ENCODE measurements around the gene EHBP1. TPM values are rescaled to one million over a fixed set of nuclear protein-coding genes. Genes with fewer than 3 reads are reported as not detected.

The EHBP1 gene
- total and polyA plus RNA-seq, 3 experiments from 2014 or later = 12.5 to 23.1 (median 22.7) TPM

DNA sequence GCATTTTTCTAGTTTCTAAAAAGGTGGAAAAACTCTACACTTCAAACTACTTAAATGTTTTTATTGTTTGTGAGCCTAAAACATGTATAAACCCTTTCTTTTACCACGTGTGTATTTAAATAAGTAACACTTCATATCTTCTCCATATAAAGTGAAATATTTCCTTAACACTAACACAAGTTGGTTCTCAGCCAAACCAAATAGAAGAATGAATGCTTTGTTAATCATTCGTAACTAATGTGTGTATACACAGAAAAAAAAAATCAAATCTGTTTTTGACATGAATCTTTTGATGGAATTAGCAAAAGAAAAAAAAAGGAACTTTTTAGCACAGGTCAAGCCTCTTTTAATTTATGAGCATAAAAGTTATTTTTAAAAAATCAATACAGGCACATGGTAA is 89.3 kb downstream of the EHBP1 start:
- Mint-ChIP-seq H3K4me1 (peaks cover 3 to 15% (median 12%) of the 10 kb centered on the region in 3 donors), H3K27me3 (no peaks in the 10 kb centered on the region), H3K36me3 (no peaks in the 10 kb centered on the region), H3K9me3 (no peaks in the 10 kb centered on the region), H3K27ac (no peak overlapping the region), H3K4me3 (no peak overlapping the region)
- Histone ChIP-seq H3K36me3 (ENCODE audit: insufficient read depth, low read length) (no peaks in the 10 kb centered on the region), H3K27me3 (ENCODE audit: insufficient read depth, low read length, poor library complexity, severe bottlenecking) (no peaks in the 10 kb centered on the region), H3K9me3 (ENCODE audit: low read length) (no peaks in the 10 kb centered on the region), H3K4me3 (ENCODE audit: low read length) (no peak overlapping the region), H3K27ac (ENCODE audit: low read depth, low read length) (no peak overlapping the region), H3K4me1 (ENCODE audit: insufficient read depth, low read length) (no peaks in the 10 kb centered on the region)
- CTCF ChIA-PET = no interaction called here
- no peak for DNase-seq
- POLR2A ChIA-PET = no interaction called here

DNA sequence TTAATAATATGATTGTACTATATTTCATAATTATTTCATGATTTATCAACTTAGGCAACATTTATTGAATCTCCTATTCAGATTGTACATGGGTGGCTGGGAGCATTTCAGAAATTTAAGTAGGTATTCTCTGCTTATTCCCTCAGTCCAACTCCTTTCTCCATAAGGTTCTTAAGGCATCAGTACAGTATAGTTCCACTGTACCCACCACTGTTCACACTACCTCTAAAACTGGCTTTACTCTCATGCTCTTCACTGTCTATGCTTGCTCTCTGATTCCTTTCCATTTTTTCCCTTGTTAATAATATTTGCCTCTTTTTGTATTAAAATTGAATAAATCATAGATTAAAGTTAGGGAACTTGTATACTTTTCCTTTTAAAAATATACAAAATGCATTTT is 89.8 kb downstream of the EHBP1 start:
- Mint-ChIP-seq H3K36me3 (no peaks in the 10 kb centered on the region), H3K27me3 (no peaks in the 10 kb centered on the region), H3K9me3 (no peaks in the 10 kb centered on the region), H3K4me1 (peaks cover 8 to 17% (median 16%) of the 10 kb centered on the region in 3 donors), H3K4me3 (no peak overlapping the region), H3K27ac (no peak overlapping the region)
- Histone ChIP-seq H3K4me3 (ENCODE audit: low read length) (no peak overlapping the region), H3K27me3 (ENCODE audit: insufficient read depth, low read length, poor library complexity, severe bottlenecking) (no peaks in the 10 kb centered on the region), H3K27ac (ENCODE audit: low read depth, low read length) (no peak overlapping the region), H3K9me3 (ENCODE audit: low read length) (no peaks in the 10 kb centered on the region), H3K4me1 (ENCODE audit: insufficient read depth, low read length) (no peaks in the 10 kb centered on the region), H3K36me3 (ENCODE audit: insufficient read depth, low read length) (no peaks in the 10 kb centered on the region)
- ChIA-PET POLR2A (no interaction called here), CTCF (no interaction called here)
- DNase-seq = no peak

DNA sequence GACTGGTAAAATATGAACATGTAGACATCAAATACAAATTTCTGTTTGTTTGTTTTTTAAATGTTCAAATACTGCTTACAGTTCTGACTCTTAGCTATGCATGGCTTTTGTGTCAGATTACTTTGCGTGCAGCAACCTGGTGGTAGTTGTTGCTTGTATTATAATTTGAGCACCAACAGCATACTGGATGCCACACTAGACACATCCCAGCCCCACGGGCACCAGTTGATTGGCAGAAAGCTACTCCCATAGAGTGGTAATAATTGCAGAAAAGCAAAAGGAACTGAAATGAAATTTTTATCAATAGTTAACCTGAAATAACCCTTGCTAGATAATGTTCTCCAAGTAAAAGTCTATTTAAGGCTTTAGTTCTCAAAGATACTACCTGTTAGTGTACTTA is 91.6 kb downstream of the EHBP1 start:
- H3K4me1 Mint-ChIP-seq = peaks cover 23 to 32% (median 28%) of the 10 kb centered on the region in 3 donors
- no peaks in the 10 kb centered on the region for H3K27me3 Mint-ChIP-seq
- H3K27ac Mint-ChIP-seq = no peak overlapping the region
- H3K4me1 ChIP-seq (ENCODE audit: insufficient read depth, low read length) = peaks cover 4% of the 10 kb centered on the region
- no peak overlapping the region for H3K4me3 ChIP-seq (ENCODE audit: low read length)
- ChIA-PET CTCF (no interaction called here), POLR2A (no interaction called here)
- no peak overlapping the region for H3K27ac ChIP-seq (ENCODE audit: low read depth, low read length)
- no peaks in the 10 kb centered on the region for H3K27me3 ChIP-seq (ENCODE audit: insufficient read depth, low read length, poor library complexity, severe bottlenecking)
- no peak overlapping the region for H3K4me3 Mint-ChIP-seq
- H3K36me3 ChIP-seq (ENCODE audit: insufficient read depth, low read length) = no peaks in the 10 kb centered on the region
- H3K9me3 Mint-ChIP-seq = no peaks in the 10 kb centered on the region
- DNase-seq = no peak
- peaks cover 0 to under 1% (median 0%) of the 10 kb centered on the region in 3 donors for H3K36me3 Mint-ChIP-seq
- H3K9me3 ChIP-seq (ENCODE audit: low read length) = no peaks in the 10 kb centered on the region

DNA sequence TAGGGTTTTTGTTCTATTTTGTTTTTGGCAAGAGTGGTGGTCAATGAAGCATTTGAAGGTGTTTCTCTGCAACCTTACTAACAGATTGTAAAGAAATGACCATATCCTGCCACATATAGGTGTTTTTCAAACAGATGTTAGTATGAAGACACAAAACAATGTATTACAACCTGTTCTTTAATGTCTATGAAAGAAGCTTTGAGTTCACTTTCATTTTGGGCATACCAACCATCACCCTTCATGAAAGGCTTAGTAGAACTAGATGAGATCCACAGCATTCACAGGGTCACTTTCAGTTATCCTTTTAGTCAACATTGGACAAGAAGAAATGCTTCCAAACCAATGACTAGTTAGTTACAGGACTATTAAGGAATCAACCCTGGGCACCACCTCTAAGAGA is 95.1 kb downstream of the EHBP1 start:
- peak overlapping the region in 1 of 7 donors; percentile 48 for H3K4me3 Mint-ChIP-seq
- CTCF ChIA-PET = no interaction called here
- H3K9me3 Mint-ChIP-seq = no peaks in the 10 kb centered on the region

DNA sequence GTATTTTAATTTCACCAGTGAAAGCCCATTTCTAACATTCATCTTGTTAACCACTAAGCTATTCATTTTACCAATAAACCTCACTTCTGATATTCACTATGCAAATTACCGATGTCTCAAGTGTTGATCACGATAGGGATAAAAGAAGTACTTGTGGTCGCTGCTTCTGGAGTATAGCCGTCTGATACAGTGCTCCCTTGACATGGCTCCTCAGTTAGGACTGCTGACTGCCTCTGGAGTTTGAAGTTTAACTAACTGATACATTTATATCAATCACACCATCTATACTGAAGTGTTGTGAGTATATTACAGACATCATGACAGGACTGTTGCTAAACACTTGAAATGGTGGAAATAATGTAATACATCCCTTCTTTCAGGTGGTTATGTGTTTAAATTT is 95.6 kb downstream of the EHBP1 start:
- Histone ChIP-seq H3K36me3 (ENCODE audit: insufficient read depth, low read length) (no peaks in the 10 kb centered on the region), H3K4me3 (ENCODE audit: low read length) (no peak overlapping the region), H3K27ac (ENCODE audit: low read depth, low read length) (no peak overlapping the region), H3K9me3 (ENCODE audit: low read length) (no peaks in the 10 kb centered on the region), H3K4me1 (ENCODE audit: insufficient read depth, low read length) (peaks cover 4% of the 10 kb centered on the region), H3K27me3 (ENCODE audit: insufficient read depth, low read length, poor library complexity, severe bottlenecking) (no peaks in the 10 kb centered on the region)
- no peaks in the 10 kb centered on the region for H3K9me3 Mint-ChIP-seq
- H3K36me3 Mint-ChIP-seq = peaks cover under 1 to 2% (median under 1%) of the 10 kb centered on the region in 3 donors
- peaks cover 25 to 32% (median 28%) of the 10 kb centered on the region in 3 donors for H3K4me1 Mint-ChIP-seq
- peak overlapping the region in 3 of 8 donors; percentile 56 to 78 (median 57) for H3K27ac Mint-ChIP-seq
- DNase-seq = no peak
- CTCF ChIA-PET = no interaction called here
- POLR2A ChIA-PET = no interaction called here
- peak overlapping the region; percentile 24 to 81 (median 63) for H3K4me3 Mint-ChIP-seq
- peaks cover 0 to under 1% of the 10 kb centered on the region in 2 donors for H3K27me3 Mint-ChIP-seq

More for the DNA sequence above, 95.1 kb downstream of the EHBP1 start:
- POLR2A ChIA-PET = no interaction called here
- peaks cover 0 to 2% (median 0%) of the 10 kb centered on the region in 3 donors for H3K36me3 Mint-ChIP-seq
- Histone ChIP-seq H3K36me3 (ENCODE audit: insufficient read depth, low read length) (no peaks in the 10 kb centered on the region), H3K4me3 (ENCODE audit: low read length) (no peak overlapping the region), H3K4me1 (ENCODE audit: insufficient read depth, low read length) (peaks cover 4% of the 10 kb centered on the region), H3K27ac (ENCODE audit: low read depth, low read length) (no peak overlapping the region), H3K27me3 (ENCODE audit: insufficient read depth, low read length, poor library complexity, severe bottlenecking) (no peaks in the 10 kb centered on the region), H3K9me3 (ENCODE audit: low read length) (no peaks in the 10 kb centered on the region)
- H3K27me3 Mint-ChIP-seq = no peaks in the 10 kb centered on the region
- peak overlapping the region in 1 of 8 donors; percentile 36 for H3K27ac Mint-ChIP-seq
- DNase-seq = no peak
- H3K4me1 Mint-ChIP-seq = peaks cover 25 to 32% (median 28%) of the 10 kb centered on the region in 3 donors

DNA sequence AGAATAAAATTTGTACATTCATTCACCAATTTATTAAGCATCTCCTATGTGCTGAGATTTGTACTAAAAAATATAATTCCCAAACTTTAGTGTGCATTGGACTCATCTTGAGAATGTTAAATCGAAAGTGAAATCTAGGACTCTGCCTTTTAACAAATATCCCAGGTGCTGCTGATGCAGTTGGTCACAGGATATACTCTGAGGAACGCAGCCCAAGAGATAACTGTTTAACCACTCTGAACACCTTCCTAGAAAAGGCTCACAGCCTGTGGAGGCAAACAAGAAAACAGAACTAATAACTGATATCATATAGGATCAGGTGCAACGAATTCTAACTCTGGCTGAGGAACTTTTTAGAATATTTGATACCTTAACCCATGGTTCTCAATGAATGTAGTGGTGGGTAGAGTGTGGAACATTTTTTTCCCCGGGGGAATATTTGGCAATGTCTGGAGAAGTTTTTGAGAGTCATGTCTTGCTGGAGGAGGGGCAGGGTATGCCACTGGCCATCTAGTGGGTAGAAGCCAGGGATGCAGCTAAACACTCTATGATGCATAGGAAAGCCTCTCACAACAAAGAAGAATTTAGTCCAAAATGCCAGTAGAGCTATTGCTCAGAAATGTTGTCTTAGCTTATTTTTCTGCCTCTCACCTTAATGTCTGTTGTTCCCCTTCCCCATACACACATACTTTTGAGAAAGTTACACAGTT is 96.5 kb downstream of the EHBP1 start:
- no peak for DNase-seq
- Mint-ChIP-seq H3K9me3 (no peaks in the 10 kb centered on the region), H3K36me3 (peaks cover 5 to 9% (median 6%) of the 10 kb centered on the region in 3 donors), H3K27ac (peak overlapping the region in 7 of 8 donors; percentile 7 to 83 (median 44)), H3K4me3 (peak overlapping the region; percentile 25 to 81 (median 72)), H3K27me3 (peaks cover 0 to 2% of the 10 kb centered on the region in 2 donors), H3K4me1 (peaks cover 25 to 32% (median 28%) of the 10 kb centered on the region in 3 donors)
- Histone ChIP-seq H3K36me3 (ENCODE audit: insufficient read depth, low read length) (no peaks in the 10 kb centered on the region), H3K4me3 (ENCODE audit: low read length) (peak overlapping the region; percentile 1), H3K4me1 (ENCODE audit: insufficient read depth, low read length) (peaks cover 4% of the 10 kb centered on the region), H3K27ac (ENCODE audit: low read depth, low read length) (no peak overlapping the region), H3K9me3 (ENCODE audit: low read length) (no peaks in the 10 kb centered on the region), H3K27me3 (ENCODE audit: insufficient read depth, low read length, poor library complexity, severe bottlenecking) (no peaks in the 10 kb centered on the region)
- ChIA-PET CTCF (no interaction called here), POLR2A (no interaction called here)

DNA sequence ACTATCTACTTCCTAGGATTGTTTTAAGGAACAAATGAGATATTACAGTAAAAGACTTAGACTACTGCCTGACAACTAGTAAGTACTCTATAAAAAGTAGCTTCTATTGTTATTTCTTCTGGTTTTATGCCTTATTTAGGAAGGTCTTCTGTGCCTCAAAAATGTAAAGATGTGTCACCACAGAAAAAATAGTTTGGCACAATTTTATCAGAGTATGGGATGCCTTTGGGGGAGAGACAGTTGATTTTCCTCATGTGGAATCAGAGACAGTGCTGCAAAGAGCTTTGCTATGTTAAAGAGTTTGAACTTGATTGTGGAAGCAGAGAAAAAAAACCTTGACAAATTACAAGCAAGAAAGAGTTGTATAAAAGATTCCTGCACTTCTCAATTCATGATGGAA is 98.4 kb downstream of the EHBP1 start:
- Mint-ChIP-seq H3K27me3 (peaks cover 0 to 2% of the 10 kb centered on the region in 2 donors), H3K4me1 (peaks cover 25 to 32% (median 31%) of the 10 kb centered on the region in 3 donors), H3K9me3 (peaks cover 2 to 12% (median 4%) of the 10 kb centered on the region in 5 donors), H3K27ac (no peak overlapping the region), H3K4me3 (no peak overlapping the region), H3K36me3 (peaks cover 9 to 25% (median 16%) of the 10 kb centered on the region in 3 donors)
- ChIA-PET POLR2A (no interaction called here), CTCF (no interaction called here)
- DNase-seq = no peak
- Histone ChIP-seq H3K4me1 (ENCODE audit: insufficient read depth, low read length) (peaks cover 4% of the 10 kb centered on the region), H3K27me3 (ENCODE audit: insufficient read depth, low read length, poor library complexity, severe bottlenecking) (no peaks in the 10 kb centered on the region), H3K9me3 (ENCODE audit: low read length) (no peaks in the 10 kb centered on the region), H3K27ac (ENCODE audit: low read depth, low read length) (no peak overlapping the region), H3K4me3 (ENCODE audit: low read length) (no peak overlapping the region), H3K36me3 (ENCODE audit: insufficient read depth, low read length) (no peaks in the 10 kb centered on the region)

DNA sequence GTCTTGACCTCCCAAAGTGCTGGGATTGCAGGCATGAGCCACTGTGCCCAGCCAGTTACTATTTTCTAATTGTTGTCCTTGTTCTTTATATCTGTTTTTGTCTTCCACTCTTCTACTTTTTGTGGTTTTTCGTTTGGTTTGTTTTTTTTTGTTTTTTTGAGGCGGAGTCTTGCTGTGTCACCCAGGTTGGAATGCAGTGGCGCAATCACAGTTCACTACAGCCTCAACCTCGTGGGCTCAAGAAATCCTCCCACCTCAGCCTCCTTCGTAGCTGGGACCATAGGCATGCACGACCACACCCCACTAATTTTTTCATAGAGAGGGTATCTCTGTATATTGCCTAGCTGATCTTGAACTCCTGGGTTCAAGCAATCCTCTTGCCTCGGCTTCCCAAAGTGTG is 100.7 kb downstream of the EHBP1 start:
- Histone ChIP-seq H3K36me3 (ENCODE audit: insufficient read depth, low read length) (no peaks in the 10 kb centered on the region), H3K27ac (ENCODE audit: low read depth, low read length) (no peak overlapping the region), H3K4me1 (ENCODE audit: insufficient read depth, low read length) (peaks cover 1% of the 10 kb centered on the region), H3K9me3 (ENCODE audit: low read length) (no peaks in the 10 kb centered on the region), H3K27me3 (ENCODE audit: insufficient read depth, low read length, poor library complexity, severe bottlenecking) (no peaks in the 10 kb centered on the region), H3K4me3 (ENCODE audit: low read length) (no peak overlapping the region)
- H3K27me3 Mint-ChIP-seq = peaks cover 0 to 2% of the 10 kb centered on the region in 2 donors
- H3K4me3 Mint-ChIP-seq = no peak overlapping the region
- CTCF ChIA-PET = no interaction called here
- H3K4me1 Mint-ChIP-seq = peaks cover 11 to 17% (median 12%) of the 10 kb centered on the region in 3 donors
- peaks cover 9 to 25% (median 16%) of the 10 kb centered on the region in 3 donors for H3K36me3 Mint-ChIP-seq
- POLR2A ChIA-PET = no interaction called here
- H3K27ac Mint-ChIP-seq = peak overlapping the region in 1 of 8 donors; percentile 38
- no peak for DNase-seq
- H3K9me3 Mint-ChIP-seq = peaks cover 2 to 12% (median 4%) of the 10 kb centered on the region in 5 donors

All from CD8-positive, alpha-beta memory T cell (primary cell).